Omental fat pad (tissue), 4 donors: Measurements from ENCODE around the gene BORA. TPM values are rescaled to one million over a fixed set of nuclear protein-coding genes. Genes with fewer than 3 reads are reported as not detected.

Experiments used
- ATAC-seq: fragments of 150-250 bp; one replicate; pipeline ENCODE4 v1.9.1; 2016; ENCODE audit warnings: mild to moderate bottlenecking, moderate library complexity; ENCODE audit not compliant: low FRiP score
- DNase-seq: peaks from one replicate; pipeline ENCODE4 v3.0.0-alpha.2; 2019; ENCODE audit warnings: low spot score
- CTCF ChIP-seq, 3 donors: fragments of 450-650 bp; IDR thresholded peaks; one replicate each; pipeline ENCODE4 v1.5.1; 2016 to 2017; ENCODE audit warnings: antibody characterized with exemption in 3 of 3, mild to moderate bottlenecking in 3 of 3, moderate library complexity in 2 of 3
- total RNA-seq, 4 donors: library from RNA; depleted of rRNA; stranded (reverse); fragments of >200 nt; gene quantifications; one replicate each; pipeline ENCODE4 v1.1.0, GENCODE V29; 2016

The BORA gene
- 1 to 10 TPM; 2.0 to 4.6 (median 3.9) TPM for total RNA-seq

- DNase-seq, result peak; percentile 86
- no peak for TF ChIP-seq CTCF (IDR thresholded peaks at IDR 0.05)
- ATAC-seq, result peak; percentile 99
These were observed at the start of gene BORA, which contains the start of gene MZT1 for GRCh38 chr13:72727417-72728289. Gene BORA (plus strand): TSS chr13:72727923. CDS start chr13:72728941, 1,018 bp downstream. Gene MZT1 (minus strand): TSS chr13:72727629. CDS start chr13:72727602, 27 bp downstream.

GRCh38 chr13:72678312-72678711, 49.4 kb upstream of the BORA start:
- ATAC-seq (no peak), DNase-seq (no peak)

GRCh38 chr13:72680353-72680752, 47.4 kb upstream of the BORA start:
- TF ChIP-seq CTCF (IDR thresholded peaks at IDR 0.05), result no peak
- DNase-seq, result no peak
- no peak for ATAC-seq

More at GRCh38 chr13:72678312-72678711, 49.4 kb upstream of the BORA start:
- no peak for TF ChIP-seq CTCF (IDR thresholded peaks at IDR 0.05)

- no peak for TF ChIP-seq CTCF (IDR thresholded peaks at IDR 0.05)
- ATAC-seq, result no peak
- no peak for DNase-seq
These were observed 41.0 kb upstream of the BORA start for GRCh38 chr13:72686766-72687165.

- DNase-seq (no peak), ATAC-seq (no peak)
- TF ChIP-seq CTCF (IDR thresholded peaks at IDR 0.05), result no peak
These were observed 38.5 kb upstream of the BORA start for GRCh38 chr13:72689181-72689696.

GRCh38 chr13:72692884-72693514, 34.7 kb upstream of the BORA start:
- DNase-seq, result no peak
- no peak for ATAC-seq
- TF ChIP-seq CTCF (IDR thresholded peaks at IDR 0.05), result no peak
